CD4-positive, alpha-beta T cell treated with Interleukin-6 for 4 hours (primary cell): Measurements from ENCODE around the gene CHCHD3.
"Not testable (repeated sequence)": the region's sequence is repeated elsewhere in the genome, so short reads cannot be mapped to it uniquely, and the experiment has no call there.

Source experiments
- DNase-seq: peaks from one replicate; pipeline ENCODE4 v3.0.0-alpha.2; 2020; ENCODE audit warnings: mixed read lengths

The CHCHD3 gene

DNA sequence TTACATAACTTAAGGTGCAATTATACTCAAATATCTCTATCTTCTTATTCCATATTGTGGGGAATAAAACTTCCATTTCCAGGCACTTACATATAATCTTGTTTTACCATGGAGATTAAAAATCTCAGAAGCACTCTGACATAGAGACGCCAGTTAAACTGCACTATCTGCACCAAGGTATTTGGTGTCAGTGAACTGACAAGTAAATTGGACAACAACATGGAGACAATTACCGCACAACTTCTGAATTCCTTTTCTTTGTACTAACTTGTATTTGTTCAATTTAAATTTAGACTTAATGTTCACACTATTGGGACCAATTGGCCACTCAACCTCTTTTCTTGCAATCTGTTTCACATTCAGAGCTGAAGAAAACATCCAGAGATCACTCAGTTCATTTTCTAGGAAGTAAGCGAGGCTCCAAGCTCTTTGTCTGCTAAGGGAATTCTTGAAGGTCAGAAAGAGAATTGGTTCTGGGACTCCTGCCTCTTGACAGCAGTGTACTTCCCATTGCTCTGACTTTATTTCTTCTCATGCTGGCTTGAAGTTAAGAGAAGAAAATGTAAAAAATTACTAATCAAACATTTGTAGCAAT is 184.7 kb downstream of the CHCHD3 start:
- no peak for DNase-seq

DNA sequence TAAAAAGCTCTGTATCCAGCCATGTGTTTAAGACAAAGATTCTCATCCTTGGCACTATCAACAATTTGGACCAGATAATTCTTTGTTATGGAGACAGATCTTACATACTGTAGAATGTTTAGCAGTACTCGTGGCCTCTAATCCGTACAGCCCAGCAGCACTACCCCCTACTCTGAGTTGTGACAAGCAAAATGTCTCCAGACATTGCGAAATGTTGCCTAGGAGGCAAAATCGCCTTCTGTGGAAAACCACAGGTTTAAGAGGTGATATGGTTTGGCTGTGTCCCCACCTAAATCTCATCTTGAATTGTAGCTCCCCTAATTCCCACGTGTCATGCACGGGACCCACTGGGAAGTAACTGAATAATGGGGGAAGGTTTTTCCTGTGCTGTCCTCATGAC is 186.7 kb downstream of the CHCHD3 start:
- DNase-seq: no peak

DNA sequence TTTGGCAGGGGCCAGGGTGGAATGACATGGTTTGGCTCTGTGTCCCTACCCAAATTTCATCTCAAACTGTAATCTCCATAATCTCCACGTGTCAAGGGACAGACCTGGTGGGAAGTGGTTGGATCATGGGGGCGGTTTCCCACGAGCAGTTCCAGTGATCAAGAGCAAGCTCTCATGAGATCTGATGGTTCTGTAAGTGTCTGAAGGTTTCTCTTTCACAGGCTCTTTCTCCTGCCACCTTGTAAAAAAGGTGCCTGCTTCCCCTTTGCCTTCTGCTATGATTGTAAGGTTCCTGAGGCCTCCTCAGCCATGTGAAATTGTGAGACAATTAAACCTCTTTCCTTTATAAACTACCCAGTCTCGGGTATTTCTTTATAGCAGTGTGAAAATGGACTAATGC is 188.3 kb downstream of the CHCHD3 start:
- DNase-seq: no peak

DNA sequence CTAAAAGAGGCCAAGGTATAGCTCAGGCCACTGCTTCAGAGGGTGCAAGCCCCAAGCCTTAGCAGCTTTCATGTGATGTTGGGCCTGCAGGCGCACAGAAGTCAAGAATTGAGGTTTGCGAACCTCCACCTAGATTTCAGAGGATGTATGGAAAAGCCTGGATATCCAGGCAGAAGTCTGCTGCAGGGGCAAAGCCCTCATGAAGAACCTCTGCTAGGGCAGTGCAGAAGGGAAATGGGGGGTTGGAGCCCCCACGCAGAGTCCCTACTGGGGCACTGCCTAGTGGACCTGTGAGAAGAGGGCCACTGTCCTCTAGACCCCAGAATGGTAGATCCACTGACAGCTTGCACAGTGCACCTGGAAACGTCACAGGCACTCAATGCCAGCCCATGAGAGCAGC is 189.1 kb downstream of the CHCHD3 start:
- DNase-seq: not testable (repeated sequence)

DNA sequence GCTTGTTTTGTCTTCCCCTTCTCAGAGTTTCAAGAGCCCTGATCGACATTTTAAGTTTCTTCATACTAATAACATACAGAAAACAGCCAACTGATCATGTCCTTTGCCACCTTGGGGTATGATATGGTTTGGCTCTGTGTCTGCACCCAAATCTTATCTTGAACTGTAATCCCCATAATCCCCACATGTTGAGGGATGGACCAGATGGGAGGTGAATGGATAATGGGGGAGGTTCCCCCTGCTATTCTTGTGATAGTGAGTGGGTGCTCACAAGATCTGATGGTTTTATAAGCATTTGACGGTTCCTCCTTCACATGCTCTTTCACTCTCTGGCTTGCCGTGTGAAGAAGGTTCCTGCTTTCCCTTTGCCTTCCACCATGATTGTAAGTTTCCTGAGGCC is 190.3 kb downstream of the CHCHD3 start:
- DNase-seq: no peak

DNA sequence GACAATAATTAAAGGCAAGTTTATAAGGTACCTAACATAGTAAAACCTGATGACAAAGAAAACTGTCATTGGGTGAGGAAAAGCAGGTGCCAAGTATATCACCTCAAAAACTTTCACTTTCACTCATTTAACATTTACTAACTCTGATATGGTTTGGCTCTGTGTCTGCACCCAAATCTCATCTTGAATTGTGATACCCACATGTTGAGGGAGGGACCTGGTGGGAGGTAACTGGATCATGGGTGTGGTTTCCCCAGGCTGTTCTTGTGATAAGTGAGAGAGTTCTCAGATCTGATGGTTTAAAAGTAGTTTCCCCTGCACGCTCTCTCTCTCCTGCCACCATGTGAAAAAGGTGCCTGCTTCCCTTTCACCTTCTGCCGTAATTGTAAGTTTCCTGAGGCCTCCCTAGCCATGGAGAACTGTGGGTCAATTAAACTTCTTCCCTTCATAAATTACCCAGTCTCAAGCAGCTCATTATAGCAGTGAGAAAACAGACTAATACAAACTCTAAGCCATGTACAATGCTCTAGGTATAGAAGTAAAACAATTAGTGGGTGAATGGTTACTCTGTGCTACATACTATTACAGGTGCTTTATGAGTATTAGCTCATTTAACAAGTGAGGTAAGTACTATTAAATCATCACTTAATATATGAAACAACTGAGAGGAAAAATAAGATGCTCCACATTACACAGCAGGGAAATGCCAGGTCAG is 199.0 kb downstream of the CHCHD3 start:
- DNase-seq: peak; percentile 12

DNA sequence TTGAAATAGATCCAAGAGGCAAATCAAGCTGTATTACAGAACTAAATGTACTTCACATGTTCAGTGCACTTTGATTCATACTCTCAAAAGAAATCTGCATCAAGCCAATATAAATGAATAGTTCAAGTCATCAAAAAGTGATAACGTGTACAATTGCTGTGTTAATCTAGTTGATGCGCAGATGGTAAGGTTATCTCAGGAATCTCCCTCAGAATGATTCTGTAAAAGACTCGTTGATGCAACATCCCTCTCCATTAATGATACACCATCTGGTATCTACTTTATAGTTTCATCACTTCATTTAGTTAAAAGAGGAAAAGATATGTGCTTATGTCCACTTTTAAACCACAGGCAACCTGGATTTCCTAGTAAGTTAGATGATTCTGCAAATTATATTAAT is 200.6 kb downstream of the CHCHD3 start:
- DNase-seq: no peak

DNA sequence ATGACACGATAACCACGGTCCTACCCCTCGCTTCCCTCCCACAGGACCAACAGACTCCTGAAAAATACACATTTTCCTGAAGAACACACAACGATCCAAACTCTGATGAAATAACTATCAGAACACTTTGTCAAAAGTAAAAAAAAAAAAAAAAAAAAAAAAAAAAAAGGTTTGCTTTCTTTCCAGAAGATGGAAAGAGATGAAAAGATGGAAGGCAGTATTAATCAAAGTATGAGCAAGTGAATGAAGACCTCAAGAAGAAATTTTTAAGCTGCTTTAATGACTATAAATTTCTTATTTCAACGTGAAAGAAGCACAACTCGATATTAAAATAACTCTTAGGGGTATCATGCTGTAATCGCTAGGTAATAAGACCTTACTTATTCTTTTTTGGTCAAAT is 202.3 kb downstream of the CHCHD3 start:
- no peak for DNase-seq

DNA sequence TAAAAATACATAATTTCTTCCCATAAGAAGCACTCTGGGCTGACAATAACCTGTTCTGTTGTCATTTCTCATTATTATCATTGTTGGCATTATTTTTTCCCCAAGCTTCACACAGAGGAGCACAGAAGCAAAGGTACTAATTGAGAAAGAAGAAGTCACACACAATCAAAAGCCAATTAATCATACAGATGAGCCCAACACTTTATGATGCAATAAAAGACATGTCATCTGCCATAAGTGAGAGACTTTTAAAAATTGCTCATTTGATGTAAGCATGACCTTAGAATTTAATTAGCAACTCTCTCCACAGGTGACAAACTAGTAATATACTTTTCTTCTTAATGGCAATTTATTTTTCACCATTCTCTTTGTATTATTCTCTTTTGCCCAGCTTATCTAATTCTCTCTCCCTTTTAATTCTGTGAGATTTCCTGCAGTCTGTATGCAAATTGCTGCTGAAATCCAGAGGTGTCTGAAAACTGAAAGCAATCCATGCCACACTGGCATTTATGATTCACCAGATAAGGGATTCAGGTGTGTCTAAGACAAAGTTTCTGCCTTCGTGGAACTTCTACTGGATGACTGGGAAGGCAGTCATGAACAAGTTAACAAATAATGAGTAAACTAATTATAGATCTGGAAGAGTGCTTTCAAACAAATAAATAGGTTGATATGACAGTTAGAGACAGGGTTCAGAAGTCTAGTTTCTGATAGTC is 203.5 kb downstream of the CHCHD3 start:
- DNase-seq: no peak

DNA sequence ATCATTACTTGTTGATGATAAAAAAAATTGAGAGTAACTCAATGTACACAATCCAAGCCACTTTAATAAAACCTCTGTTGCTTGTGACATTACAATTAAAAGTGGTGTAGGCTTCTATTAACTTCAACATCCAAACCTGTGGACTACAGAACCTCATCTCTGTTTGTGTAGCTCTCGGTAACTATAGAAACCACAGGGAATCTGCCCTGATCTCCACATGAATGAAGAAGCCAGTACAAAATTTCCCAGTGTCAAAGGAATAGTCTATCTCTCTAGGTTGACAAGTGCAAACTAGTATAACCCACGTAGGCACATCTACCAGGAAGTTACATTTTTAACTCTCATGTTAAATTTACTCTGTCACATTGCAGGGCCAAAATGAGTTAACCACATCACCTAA is 204.3 kb downstream of the CHCHD3 start:
- DNase-seq: no peak

DNA sequence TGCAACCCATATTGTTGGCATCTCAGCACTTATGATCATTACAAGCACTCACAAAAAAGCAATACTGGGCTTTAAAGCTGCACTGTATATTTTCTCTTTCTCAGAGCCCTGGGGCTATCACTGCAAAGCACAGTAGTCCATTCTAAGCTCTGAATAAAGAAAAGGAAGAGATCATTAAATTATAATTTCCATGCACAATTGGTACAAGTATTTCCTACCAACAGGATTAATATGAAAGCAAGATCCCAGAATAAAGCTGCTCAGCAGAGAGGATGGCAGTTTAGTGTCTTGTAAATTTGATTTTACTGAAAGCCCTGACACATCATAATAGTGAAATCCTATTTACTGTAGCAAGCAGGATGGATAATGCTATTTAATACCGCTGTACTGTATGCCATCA is 205.3 kb downstream of the CHCHD3 start:
- no peak for DNase-seq

DNA sequence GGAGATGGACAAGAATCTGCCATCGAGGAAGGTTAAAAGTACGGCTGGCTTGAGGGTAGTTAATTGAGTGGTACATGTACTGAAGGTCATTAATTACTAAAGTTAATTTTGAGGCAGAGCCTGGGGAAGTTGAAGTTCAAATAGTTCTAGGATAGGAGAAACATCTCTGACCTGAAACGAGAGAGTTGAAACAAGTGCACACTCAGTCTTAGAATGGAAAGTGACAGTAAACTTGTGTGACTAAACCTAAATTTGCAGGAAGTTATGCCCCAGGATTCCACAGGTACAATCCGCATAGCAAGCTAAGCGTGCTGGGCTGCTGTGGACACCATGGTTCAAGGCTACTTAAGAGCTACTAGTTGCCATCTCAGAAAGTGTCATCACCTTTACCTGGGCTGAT is 209.9 kb downstream of the CHCHD3 start:
- DNase-seq: no peak

DNA sequence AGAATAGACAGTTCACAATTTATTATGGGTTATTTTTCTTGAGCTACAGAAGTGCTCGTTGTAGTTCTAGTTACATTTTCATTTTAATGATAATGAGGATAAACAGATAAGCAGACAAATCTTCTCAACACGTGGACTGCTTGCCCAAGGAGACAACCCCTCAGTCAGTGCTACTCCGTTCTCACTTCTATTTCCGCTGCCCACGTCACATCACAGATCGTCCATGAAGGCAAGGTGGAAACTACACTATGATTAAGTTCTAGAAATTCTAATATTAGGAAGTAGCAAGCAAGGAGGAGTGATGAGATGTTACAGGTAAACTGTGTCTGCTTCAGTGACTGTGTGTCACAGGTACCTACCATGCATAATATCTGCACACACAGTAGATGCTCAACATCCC is 210.5 kb downstream of the CHCHD3 start:
- DNase-seq: no peak

DNA sequence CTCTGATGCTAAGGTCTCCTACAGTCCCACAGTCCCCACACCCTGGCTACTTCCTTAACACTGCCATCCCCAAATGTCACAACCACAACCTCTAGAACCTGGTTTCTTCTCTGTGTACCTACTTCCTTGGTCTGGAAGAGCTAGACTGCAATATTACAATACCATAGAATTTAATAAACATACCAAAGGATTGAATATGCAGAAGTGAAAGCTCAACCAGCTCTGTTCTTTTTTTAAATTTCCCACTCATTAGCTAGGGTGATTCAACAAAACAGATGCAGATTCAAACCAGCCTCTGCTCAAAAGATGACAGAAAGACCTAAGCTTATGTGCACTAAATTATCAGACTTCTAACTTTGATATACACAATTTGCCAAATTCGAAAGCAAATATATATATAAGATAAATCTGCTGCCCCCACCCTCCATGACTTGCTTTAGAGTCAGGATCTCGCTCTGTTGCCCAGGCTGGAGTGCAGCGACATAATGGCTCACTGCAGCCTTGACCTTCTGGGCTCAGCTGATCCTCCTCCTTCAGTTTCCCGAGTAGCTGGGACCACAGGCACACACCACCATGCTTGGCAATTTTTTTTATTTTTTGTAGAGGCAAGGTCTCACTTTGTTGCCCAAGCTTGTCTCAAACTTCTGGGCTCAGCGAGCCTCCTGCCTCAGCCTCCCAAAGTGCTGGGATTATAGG is 212.6 kb downstream of the CHCHD3 start:
- DNase-seq: no peak

DNA sequence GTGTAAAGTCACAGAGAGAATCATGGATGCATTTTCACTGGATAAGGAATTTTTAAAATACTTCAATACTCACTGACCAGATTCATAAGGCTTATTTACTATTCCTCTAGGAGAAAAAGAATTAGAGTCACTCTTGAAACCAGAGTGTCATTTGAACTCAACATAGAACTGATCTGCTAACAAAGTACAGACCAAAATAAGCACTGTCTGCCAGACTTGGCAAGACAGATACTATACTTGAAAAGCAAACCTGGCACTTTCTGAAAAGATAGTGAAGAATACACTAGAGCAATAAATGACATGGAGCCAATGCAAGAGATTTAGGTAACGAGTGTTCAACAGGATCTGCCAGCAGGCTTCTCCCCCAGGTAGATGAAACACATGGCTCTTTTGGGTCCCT is 215.3 kb downstream of the CHCHD3 start:
- DNase-seq: no peak

DNA sequence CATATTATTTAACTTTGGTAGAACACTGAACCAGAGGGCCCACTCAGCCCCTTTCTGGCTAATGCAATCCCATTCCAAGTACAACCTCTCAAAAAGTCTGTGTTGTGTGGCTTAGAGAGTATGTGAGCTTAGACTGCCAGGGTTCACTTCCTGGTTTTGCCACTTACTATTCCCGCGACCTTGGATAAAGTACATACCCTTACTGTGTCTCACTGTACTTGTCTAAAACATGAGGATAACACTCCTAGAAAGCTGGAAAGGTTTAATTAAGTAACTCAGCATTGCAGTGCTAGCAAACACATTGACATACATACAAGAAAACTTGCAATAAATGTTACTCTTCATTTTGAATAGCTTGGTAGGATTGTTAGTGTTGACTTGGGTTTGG is 215.8 kb downstream of the CHCHD3 start:
- no peak for DNase-seq

DNA sequence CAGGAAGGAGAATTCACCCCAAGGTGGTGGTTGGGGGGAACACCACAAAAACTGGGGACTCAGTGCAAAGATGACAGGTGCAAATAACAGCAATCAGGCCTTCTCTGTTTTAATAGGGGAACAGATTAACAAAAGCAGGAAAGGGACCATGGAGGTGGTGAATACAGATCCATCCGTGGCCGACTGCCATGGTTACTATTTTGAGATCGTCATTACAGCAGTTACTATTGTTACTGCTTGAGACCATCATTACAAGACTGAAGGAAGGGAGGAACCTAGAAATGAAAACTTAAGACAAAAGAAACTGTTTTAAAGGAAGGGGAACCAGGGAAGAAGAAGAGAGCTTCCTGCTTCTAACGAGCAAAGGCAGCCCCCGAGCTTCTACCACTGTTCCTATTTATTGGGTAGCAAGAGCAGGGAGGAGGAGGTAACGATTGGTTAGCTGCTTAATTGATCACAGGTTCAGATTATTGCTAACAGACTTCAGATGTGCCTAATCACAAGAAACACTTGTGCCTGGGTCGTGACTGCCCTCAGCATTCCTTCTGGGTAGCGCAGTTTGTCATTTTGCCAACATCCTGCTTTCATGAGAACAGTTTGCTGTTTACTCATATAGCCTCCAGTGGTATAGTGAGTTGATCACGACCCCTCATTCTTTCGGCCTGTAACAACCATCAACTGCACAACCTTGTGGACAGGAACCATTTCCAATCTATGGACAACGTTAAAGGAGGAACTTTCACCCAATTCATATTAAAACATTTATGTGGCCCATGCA is 216.3 kb downstream of the CHCHD3 start:
- DNase-seq: no peak

DNA sequence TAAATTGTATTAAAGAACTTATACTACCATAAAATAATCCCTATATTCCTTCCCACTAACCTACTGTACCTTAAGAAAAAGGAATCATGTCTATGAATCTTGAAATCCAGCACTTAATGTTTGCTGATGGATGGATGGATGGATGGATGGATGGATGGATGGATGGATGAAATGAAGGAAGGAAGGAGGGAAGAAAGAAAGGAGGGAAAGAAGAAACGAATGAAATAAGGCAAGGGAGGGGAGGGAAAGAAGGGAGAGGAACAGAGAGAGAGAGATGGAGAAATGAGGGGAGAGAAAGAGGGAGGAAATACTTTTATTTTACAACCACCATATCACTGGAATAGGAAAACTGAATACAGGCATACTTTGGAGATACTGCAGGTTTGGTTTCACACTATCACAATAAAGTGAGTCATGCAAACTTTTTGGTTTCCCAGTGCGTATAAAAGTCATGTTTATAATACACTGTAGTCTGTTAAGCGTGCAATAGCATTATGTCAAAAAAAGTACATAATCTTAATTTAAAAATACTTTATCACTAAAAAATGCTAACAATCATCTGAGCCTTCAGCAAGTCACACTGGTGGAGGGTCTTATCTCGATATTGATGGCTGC is 219.8 kb downstream of the CHCHD3 start:
- DNase-seq: no peak

DNA sequence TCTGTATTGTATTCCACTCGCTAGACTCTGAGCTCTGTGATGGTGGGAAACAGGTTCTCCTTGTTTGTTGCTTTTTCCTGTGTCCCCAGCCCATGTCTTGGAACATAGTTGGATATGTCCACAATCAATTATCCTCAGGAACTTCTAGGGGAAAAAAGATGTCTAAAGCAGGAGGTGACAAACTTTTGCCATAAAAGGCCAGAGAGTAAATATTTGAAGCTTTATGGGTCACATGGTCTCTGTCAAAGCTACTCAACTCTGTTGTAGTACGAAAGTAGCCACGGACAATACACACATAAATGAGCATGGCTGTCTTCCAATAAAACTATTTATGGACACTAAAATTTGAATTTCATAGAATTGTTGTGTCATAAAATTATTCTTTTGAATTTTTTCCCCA is 220.5 kb downstream of the CHCHD3 start:
- no peak for DNase-seq

DNA sequence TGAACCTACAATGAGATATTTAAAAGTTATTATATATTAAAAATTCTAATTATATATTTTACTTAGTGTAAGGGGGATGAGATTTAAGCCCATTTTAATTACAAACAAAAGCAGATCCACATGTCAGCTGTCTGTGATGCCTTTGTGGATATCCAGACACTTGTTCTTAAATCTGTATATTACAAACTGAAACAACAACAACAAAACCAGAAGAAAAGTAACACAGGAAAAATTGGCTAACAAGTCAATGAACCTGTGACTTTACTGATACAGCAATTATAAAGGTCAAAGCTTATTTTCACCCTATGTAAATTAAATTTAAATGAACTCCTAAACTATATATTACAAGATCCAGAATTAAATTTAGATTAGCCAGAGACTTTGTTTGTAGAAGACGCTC is 222.7 kb downstream of the CHCHD3 start:
- no peak for DNase-seq

DNA sequence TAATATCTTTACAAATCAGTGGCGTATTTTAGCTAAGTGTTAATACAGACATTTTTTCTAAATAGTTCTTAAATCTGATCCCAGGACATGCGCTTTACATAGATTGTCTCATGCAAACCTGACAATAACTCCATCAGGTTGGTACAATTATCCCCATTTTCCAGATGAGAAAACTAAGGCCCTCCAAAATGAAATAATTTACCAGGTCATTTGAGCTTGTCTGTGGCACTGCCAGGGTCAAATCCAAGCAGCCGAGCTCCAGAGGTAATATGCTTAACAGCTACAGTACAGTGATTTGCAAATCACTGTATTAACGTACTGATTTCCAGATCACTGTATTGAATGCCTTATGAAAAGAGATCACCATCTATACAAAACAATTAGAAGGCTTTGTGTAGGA is 223.1 kb downstream of the CHCHD3 start:
- no peak for DNase-seq

DNA sequence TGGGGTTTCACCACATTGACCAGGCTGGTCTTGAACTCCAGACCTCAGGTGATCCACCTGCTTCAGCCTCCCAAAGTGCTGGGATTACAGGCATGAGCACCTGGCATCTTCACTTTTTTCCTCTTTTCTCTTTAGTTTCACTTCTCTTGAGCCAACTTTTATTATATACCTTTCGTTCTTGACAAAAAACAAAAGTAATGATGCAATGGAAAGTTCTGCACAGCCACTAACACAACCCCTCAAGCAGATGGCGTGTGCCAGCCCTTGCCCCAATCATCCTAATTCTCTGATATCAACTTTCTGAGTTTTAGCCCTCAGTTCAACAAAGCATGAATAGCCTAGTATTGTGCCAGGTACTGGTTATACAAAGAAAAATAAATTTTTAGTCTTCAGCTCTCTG is 223.6 kb downstream of the CHCHD3 start:
- no peak for DNase-seq

DNA sequence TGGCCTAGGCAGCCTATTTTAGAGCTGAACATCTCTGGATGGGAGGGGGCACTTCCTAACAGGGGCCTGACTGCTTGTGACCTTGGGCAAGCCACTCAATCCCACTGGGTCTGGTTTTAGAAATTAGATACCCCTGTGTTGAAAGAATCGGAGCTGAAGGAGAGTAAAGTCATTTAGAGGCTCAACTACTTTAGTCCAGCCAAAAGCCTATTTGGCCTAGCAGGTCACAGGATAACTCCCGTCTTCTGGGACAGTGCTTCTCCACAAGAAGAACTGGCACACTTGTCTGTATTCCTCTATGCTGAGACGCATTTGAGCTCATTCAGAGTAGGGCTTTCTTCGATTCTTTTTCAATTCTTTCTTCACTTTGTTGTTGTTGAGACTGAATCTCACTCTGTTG is 224.2 kb downstream of the CHCHD3 start:
- no peak for DNase-seq
